H1 (cell line): ENCODE data around the gene SOX15. TPM values are rescaled to one million over a fixed set of nuclear protein-coding genes. Genes with fewer than 3 reads are reported as not detected.

Experiments used
- CTCF ChIA-PET: fragments of 300-600 bp; sonication (Branson Sonifier 250); formaldehyde crosslinking; loops from one replicate; lab custom pipeline; 2021; ENCODE audit not compliant: partially characterized antibody; lab: Charles Lee
- POLR2A ChIA-PET: fragments of 300-600 bp; sonication (Branson Sonifier 250); formaldehyde crosslinking; loops from one replicate; lab custom pipeline; 2021; ENCODE audit warnings: inconsistent platforms; ENCODE audit not compliant: partially characterized antibody; lab: Charles Lee
- DNase-seq, 2 experiments: peaks; one replicate each; pipeline versions ENCODE4 v3.0.0 to v3.0.0-alpha.2; 2010 to 2022; ENCODE audit warnings: low spot score in 2 of 2, low read depth in 1 of 2, mixed read lengths in 1 of 2
- FAIRE-seq: peaks from 2 replicates; lab custom pipeline; 2011; peaks lifted over from hg19 to GRCh38; lab: Jason Lieb, UNC
- H2AFZ ChIP-seq: 2 replicates; pipeline ENCODE4 v1.8.1; 2012; ENCODE audit warnings: low read length, inconsistent platforms
- H2AK5ac ChIP-seq: 2 replicates; pipeline ENCODE4 v1.6.1; 2013; ENCODE audit warnings: low read depth, low read length
- H2BK120ac ChIP-seq: replicated peaks from 2 replicates; pipeline ENCODE3; 2013; ENCODE audit warnings: low read depth, low read length, inconsistent platforms
- H2BK12ac ChIP-seq: 2 replicates; pipeline ENCODE4 v1.6.1; 2013; ENCODE audit warnings: low read depth, low read length
- H2BK15ac ChIP-seq: 2 replicates; pipeline ENCODE4 v1.6.1; 2013; ENCODE audit warnings: low read length
- H2BK20ac ChIP-seq: 2 replicates; pipeline ENCODE4 v1.6.1; 2013; ENCODE audit warnings: low read length
- H2BK5ac ChIP-seq: 2 replicates; pipeline ENCODE4 v1.6.1; 2013; ENCODE audit warnings: low read depth, low read length
- H3K14ac ChIP-seq: 2 replicates; pipeline ENCODE4 v1.6.1; 2013; ENCODE audit warnings: inconsistent platforms; ENCODE audit not compliant: insufficient read length
- H3K18ac ChIP-seq: 2 replicates; pipeline ENCODE4 v1.6.1; 2013; ENCODE audit warnings: low read length; ENCODE audit errors: extremely low read depth
- H3K23ac ChIP-seq: 2 replicates; pipeline ENCODE4 v1.6.1; 2013; ENCODE audit warnings: inconsistent platforms; ENCODE audit not compliant: insufficient read length
- H3K23me2 ChIP-seq: 2 replicates; pipeline ENCODE4 v1.6.1; 2013; ENCODE audit warnings: low read depth, low read length
- H3K27ac ChIP-seq: 2 replicates; pipeline ENCODE4 v1.6.1; 2011; ENCODE audit warnings: low read depth, low read length, inconsistent platforms
- H3K27me3 ChIP-seq, 4 experiments: replicated peaks in 1 of 4; 1 replicate in 1 of 4; 2 replicates in 3 of 4; pipeline versions ENCODE4 v1.6.1 to v1.8.1; 2011 to 2013; ENCODE audit warnings: low read length in 3 of 4, mild to moderate bottlenecking in 3 of 4, inconsistent platforms in 2 of 4, mixed read lengths in 2 of 4, moderate library complexity in 1 of 4; ENCODE audit not compliant: control insufficient read depth in 3 of 4, insufficient read depth in 3 of 4; ENCODE audit errors: extremely low read depth in 1 of 4
- H3K36me3 ChIP-seq, 4 experiments: 2 replicates each; pipeline versions ENCODE4 v1.6.1 to v1.8.1; 2011 to 2013; ENCODE audit warnings: mild to moderate bottlenecking in 4 of 4, low read length in 3 of 4, moderate library complexity in 2 of 4, control low read depth in 1 of 4, inconsistent platforms in 1 of 4; ENCODE audit not compliant: insufficient read depth in 4 of 4, control insufficient read depth in 2 of 4
- H3K4ac ChIP-seq: replicated peaks from 2 replicates; pipeline ENCODE3; 2013; ENCODE audit warnings: low read length, low read depth, mixed read lengths, inconsistent platforms; ENCODE audit not compliant: insufficient read length
- H3K4me1 ChIP-seq, 4 experiments: replicated peaks in 1 of 4; 1 replicate in 1 of 4; 2 replicates in 3 of 4; pipeline versions ENCODE4 v1.6.1 to v1.8.1; 2011 to 2013; ENCODE audit warnings: low read length in 3 of 4, inconsistent platforms in 2 of 4, mixed read lengths in 1 of 4; ENCODE audit not compliant: insufficient read depth in 4 of 4, control insufficient read depth in 3 of 4
- H3K4me2 ChIP-seq, 2 experiments: 2 replicates each; pipeline versions ENCODE4 v1.6.1 to v1.8.1; 2011 to 2013; ENCODE audit warnings: low read depth in 2 of 2, low read length in 2 of 2, control low read depth in 1 of 2, inconsistent platforms in 1 of 2, mild to moderate bottlenecking in 1 of 2; ENCODE audit not compliant: insufficient read depth in 1 of 2
- H3K4me3 ChIP-seq, 4 experiments: fragments of 200-600, 300-600 bp in 1 of 4; sonication (generic), shearing (Covaris generic), sonication (Bioruptor Twin) in 1 of 4; 2 replicates each; pipeline versions ENCODE4 v1.5.1 to v1.8.1; 2011 to 2016; ENCODE audit warnings: low read length in 4 of 4, low read depth in 3 of 4, control low read depth in 2 of 4, inconsistent platforms in 2 of 4, mild to moderate bottlenecking in 2 of 4, mixed read lengths in 1 of 4, moderate library complexity in 1 of 4; ENCODE audit not compliant: insufficient read depth in 2 of 4; ENCODE audit errors: extremely low read depth in 1 of 4
- H3K56ac ChIP-seq: replicated peaks from 2 replicates; pipeline ENCODE3; 2013; ENCODE audit warnings: low read depth, mild to moderate bottlenecking, mixed read lengths, low read length, inconsistent platforms; ENCODE audit not compliant: insufficient read length
- H3K79me1 ChIP-seq: 2 replicates; pipeline ENCODE4 v1.6.1; 2013; ENCODE audit warnings: low read depth, low read length, control low read depth
- H3K79me2 ChIP-seq, 2 experiments: 2 replicates each; pipeline versions ENCODE4 v1.6.1 to v1.8.1; 2012 to 2013; ENCODE audit warnings: low read length in 2 of 2, mild to moderate bottlenecking in 2 of 2, inconsistent platforms in 1 of 2; ENCODE audit not compliant: insufficient read depth in 2 of 2, control insufficient read depth in 1 of 2
- H3K9ac ChIP-seq, 4 experiments: replicated peaks in 1 of 4; 1 replicate in 1 of 4; 2 replicates in 3 of 4; pipeline versions ENCODE4 v1.6.1 to v1.8.1; 2011 to 2013; ENCODE audit warnings: low read depth in 3 of 4, low read length in 3 of 4, control low read depth in 2 of 4, mild to moderate bottlenecking in 2 of 4, moderate library complexity in 2 of 4, inconsistent platforms in 1 of 4; ENCODE audit errors: extremely low read depth in 1 of 4
- H3K9me3 ChIP-seq, 2 experiments: 2 replicates each; pipeline versions ENCODE4 v1.6.1 to v1.8.1; 2012 to 2013; ENCODE audit warnings: mild to moderate bottlenecking in 2 of 2, moderate library complexity in 2 of 2, control low read depth in 1 of 2, inconsistent platforms in 1 of 2, low read depth in 1 of 2, low read length in 1 of 2, mixed read lengths in 1 of 2; ENCODE audit not compliant: insufficient read depth in 2 of 2
- H4K20me1 ChIP-seq, 2 experiments: replicated peaks in 1 of 2; 2 replicates each; pipeline versions ENCODE3 to v1.8.1; 2011 to 2013; ENCODE audit warnings: inconsistent platforms in 2 of 2, low read length in 2 of 2, mild to moderate bottlenecking in 1 of 2; ENCODE audit not compliant: insufficient read depth in 2 of 2, control insufficient read depth in 1 of 2
- H4K5ac ChIP-seq: 2 replicates; pipeline ENCODE4 v1.6.1; 2013; ENCODE audit warnings: low read length, low read depth, mixed read lengths, inconsistent platforms; ENCODE audit not compliant: insufficient read length
- H4K8ac ChIP-seq: 2 replicates; pipeline ENCODE4 v1.8.0; 2013; ENCODE audit warnings: mild to moderate bottlenecking, moderate library complexity, low read length, inconsistent platforms; ENCODE audit not compliant: insufficient read depth; ENCODE audit errors: extremely low read depth
- H4K91ac ChIP-seq: replicated peaks from 2 replicates; pipeline ENCODE3; 2013; ENCODE audit warnings: low read length, mixed read lengths, inconsistent platforms; ENCODE audit not compliant: insufficient read length
- BCL11A ChIP-seq, 2 experiments: IDR thresholded peaks; one replicate each; pipeline ENCODE4 v1.6.1; 2011; ENCODE audit warnings: low read depth in 2 of 2, low read length in 2 of 2, mild to moderate bottlenecking in 2 of 2
- CREB1 ChIP-seq: IDR thresholded peaks from 2 replicates; pipeline ENCODE4 v1.6.1; 2012; ENCODE audit warnings: inconsistent platforms
- KDM1A ChIP-seq: fragments of 200-600, 300-600 bp; sonication (generic); IDR thresholded peaks from 2 replicates; pipeline ENCODE4 v1.7.1; 2016; ENCODE audit warnings: mild to moderate bottlenecking, low read length, borderline replicate concordance
- RBBP5 ChIP-seq: IDR thresholded peaks from 2 replicates; pipeline ENCODE4 v1.7.1; 2012; ENCODE audit warnings: low read depth, mild to moderate bottlenecking, inconsistent platforms, low read length, moderate library complexity, borderline replicate concordance
- RFX5 ChIP-seq: IDR thresholded peaks from 2 replicates; pipeline ENCODE4 v1.6.1; 2011; ENCODE audit warnings: low read depth, low read length, improper control_type of control experiment, borderline replicate concordance
- SIN3A ChIP-seq, 2 experiments: IDR thresholded peaks in 1 of 2; conservative IDR thresholded peaks in 1 of 2; 2 replicates each; pipeline ENCODE4 v1.6.1; 2011 to 2012; ENCODE audit warnings: low read length in 2 of 2, improper control_type of control experiment in 1 of 2, low read depth in 1 of 2, mild to moderate bottlenecking in 1 of 2
- TAF1 ChIP-seq: IDR thresholded peaks from 2 replicates; pipeline ENCODE4 v1.6.1; 2011; ENCODE audit warnings: mild to moderate bottlenecking, low read depth, low read length
- WGBS, 2 experiments: shearing (Covaris generic) in 1 of 2; methylation state at CpG; one replicate each; pipeline versions ENCODE4 v1.1.6 to v1.1.7; 2013 to 2015; ENCODE audit warnings: low lambda C conversion rate in 2 of 2, mixed read lengths in 2 of 2, inconsistent platforms in 1 of 2, low coverage in 1 of 2, missing lambda C conversion rate in 1 of 2; ENCODE audit not compliant: insufficient replicate concordance in 2 of 2, insufficient coverage in 1 of 2, insufficient read length in 1 of 2; ENCODE audit errors: extremely low coverage in 1 of 2, missing lambda C conversion rate in 1 of 2; 5-methylcytosine and 5-hydroxymethylcytosine counted together
- polyA plus RNA-seq, 7 experiments: library from polyadenylated mRNA; depleted of rRNA in 3 of 7; stranded (reverse) in 5 of 7; unstranded in 2 of 7; fragments of >200 nt in 5 of 7; fragments of 200-250 nt in 2 of 7; gene quantifications; 1 replicate in 5 of 7; 2 replicates in 1 of 7; 4 replicates in 1 of 7; pipeline versions ENCODE4 v1.2.1 to v1.2.3, GENCODE V29; 2011 to 2013; ENCODE audit warnings: missing spikeins in 2 of 7, mixed read lengths in 2 of 7
- total RNA-seq: library from RNA; stranded (reverse); fragmentation: NEBNext Ultra II Directional; extraction: Animal tissue kit (Norgen Biotek cat#: 25700); gene quantifications from 2 replicates; pipeline ENCODE4 v1.2.1, GENCODE V29; 2021
- TF ChIP-seq, protein P1 (sequence below), 3 experiments: IDR thresholded peaks; 1 replicate in 2 of 3; 2 replicates in 1 of 3; pipeline versions ENCODE4 v1.5.1 to v1.6.1; 2011; ENCODE audit warnings: low read length in 3 of 3, mild to moderate bottlenecking in 3 of 3, inconsistent platforms in 2 of 3, low read depth in 1 of 3, moderate library complexity in 1 of 3; ENCODE audit not compliant: insufficient read depth in 1 of 3; ENCODE audit errors: control extremely low read depth in 1 of 3
- TF ChIP-seq, protein P2 (sequence below): IDR thresholded peaks from 2 replicates; pipeline ENCODE4 v1.6.1; 2012; ENCODE audit warnings: inconsistent platforms
- TF ChIP-seq, protein P3 (sequence below): IDR thresholded peaks from 2 replicates; pipeline ENCODE4 v1.6.1; 2012; ENCODE audit warnings: inconsistent platforms

Gene SOX15
- total and polyA plus RNA-seq, 2 of the 8 experiments (the other 6 are each of a cell fraction or from before 2014, with no cell fraction given) = 14.3 to 26.8 TPM

DNA sequence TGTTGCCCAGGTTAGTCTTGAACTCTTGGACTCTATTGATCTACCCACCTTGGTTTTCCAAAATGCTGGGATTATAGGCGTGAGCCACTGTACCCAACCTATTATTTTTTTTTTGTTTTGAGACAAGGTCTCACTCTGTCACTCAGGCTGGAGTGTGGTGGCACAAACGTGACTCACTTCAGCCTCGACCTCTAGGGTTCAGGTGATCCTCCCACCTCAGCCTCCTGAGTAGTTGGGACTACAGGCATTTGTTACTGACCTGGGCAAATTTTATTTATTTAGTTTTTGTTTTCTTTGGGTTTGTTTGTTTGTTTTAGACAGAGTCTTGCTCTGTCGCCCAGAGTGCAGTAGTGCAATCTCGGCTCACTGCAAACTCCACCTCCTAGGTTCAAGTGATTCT, 33.8 kb upstream of the SOX15 start:
- H2AFZ ChIP-seq = no peak overlapping the region
- ChIA-PET POLR2A (interaction anchor here (0.6 to 79.4 kb wide), 4 partner anchors 15 to 83 kb away, joined by 3 to 2272 read pairs (median 4); partner anchors contain the start of genes ATP1B2, TP53 and WRAP53), CTCF (interaction anchor here (0.6 to 13.4 kb wide), 4 partner anchors 9 to 77 kb away, joined by 3 to 92 read pairs (median 6); partner anchors contain the start of gene SHBG)
- no peak overlapping the region for H2BK5ac ChIP-seq
- no peak overlapping the region for H3K4me2 ChIP-seq
- no peaks in the 10 kb centered on the region for H4K20me1 ChIP-seq
- H3K36me3 ChIP-seq = peaks cover 0 to 4% (median 0%) of the 10 kb centered on the region in 4 experiments; a peak in 1 of 8 replicates
- FAIRE-seq (no peak), DNase-seq (no peak)
- no peak overlapping the region for H2BK15ac ChIP-seq
- no peak overlapping the region for H4K8ac ChIP-seq
- no peak overlapping the region for H2BK12ac ChIP-seq
- H4K91ac ChIP-seq = no peak overlapping the region
- no peak overlapping the region for H3K27ac ChIP-seq
- no peak overlapping the region for H3K14ac ChIP-seq
- H3K23me2 ChIP-seq = peaks cover 8% of the 10 kb centered on the region
- H3K79me1 ChIP-seq = peaks cover 2% of the 10 kb centered on the region; the same call in 1 of the 2 replicates
- H3K23ac ChIP-seq = no peak overlapping the region
- no peaks in the 10 kb centered on the region for H3K9me3 ChIP-seq
- no peak overlapping the region for H2BK20ac ChIP-seq
- H4K5ac ChIP-seq = no peak overlapping the region
- H3K4ac ChIP-seq = no peak overlapping the region
- H3K56ac ChIP-seq = no peak overlapping the region
- no peaks in the 10 kb centered on the region for H3K27me3 ChIP-seq
- 92% methylated on average over 5 of the region's 5 CpGs; no CpG with 5 or more reads in 1 of the 2 experiments for WGBS, 2 experiments
- H3K4me1 ChIP-seq = peaks cover 2 to 7% (median 4%) of the 10 kb centered on the region in 4 experiments; a peak in 5 of 7 replicates
- H3K9ac ChIP-seq = no peak overlapping the region
- H2AK5ac ChIP-seq = no peak overlapping the region
- H2BK120ac ChIP-seq = no peak overlapping the region
- H3K79me2 ChIP-seq = peaks cover 0 to 3% of the 10 kb centered on the region in 2 experiments; a peak in 1 of 4 replicates
- no peak overlapping the region for H3K18ac ChIP-seq
- no peak overlapping the region for H3K4me3 ChIP-seq
- TF ChIP-seq BCL11A (IDR thresholded peaks at IDR 0.05; ENCODE audit: low read depth in 2 of 2, low read length in 2 of 2) = no peak
- TF ChIP-seq RBBP5 = no peak
- TF ChIP-seq, protein P1, sequence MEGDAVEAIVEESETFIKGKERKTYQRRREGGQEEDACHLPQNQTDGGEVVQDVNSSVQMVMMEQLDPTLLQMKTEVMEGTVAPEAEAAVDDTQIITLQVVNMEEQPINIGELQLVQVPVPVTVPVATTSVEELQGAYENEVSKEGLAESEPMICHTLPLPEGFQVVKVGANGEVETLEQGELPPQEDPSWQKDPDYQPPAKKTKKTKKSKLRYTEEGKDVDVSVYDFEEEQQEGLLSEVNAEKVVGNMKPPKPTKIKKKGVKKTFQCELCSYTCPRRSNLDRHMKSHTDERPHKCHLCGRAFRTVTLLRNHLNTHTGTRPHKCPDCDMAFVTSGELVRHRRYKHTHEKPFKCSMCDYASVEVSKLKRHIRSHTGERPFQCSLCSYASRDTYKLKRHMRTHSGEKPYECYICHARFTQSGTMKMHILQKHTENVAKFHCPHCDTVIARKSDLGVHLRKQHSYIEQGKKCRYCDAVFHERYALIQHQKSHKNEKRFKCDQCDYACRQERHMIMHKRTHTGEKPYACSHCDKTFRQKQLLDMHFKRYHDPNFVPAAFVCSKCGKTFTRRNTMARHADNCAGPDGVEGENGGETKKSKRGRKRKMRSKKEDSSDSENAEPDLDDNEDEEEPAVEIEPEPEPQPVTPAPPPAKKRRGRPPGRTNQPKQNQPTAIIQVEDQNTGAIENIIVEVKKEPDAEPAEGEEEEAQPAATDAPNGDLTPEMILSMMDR (IDR thresholded peaks at IDR 0.05; ENCODE audit: control extremely low read depth in 1 of 3, insufficient read depth in 1 of 3, low read depth in 1 of 3, low read length in 3 of 3) = no peak
- no peak for TF ChIP-seq KDM1A
- TF ChIP-seq, protein P2, sequence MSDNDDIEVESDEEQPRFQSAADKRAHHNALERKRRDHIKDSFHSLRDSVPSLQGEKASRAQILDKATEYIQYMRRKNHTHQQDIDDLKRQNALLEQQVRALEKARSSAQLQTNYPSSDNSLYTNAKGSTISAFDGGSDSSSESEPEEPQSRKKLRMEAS = no peak
- no peak for TF ChIP-seq SIN3A (conservative IDR thresholded peaks at IDR 0.05 in 1 of 2, IDR thresholded peaks at IDR 0.05 in 1 of 2; ENCODE audit: low read depth in 1 of 2, low read length in 2 of 2)
- no peak for TF ChIP-seq RFX5
- no peak for TF ChIP-seq CREB1
- TF ChIP-seq TAF1 = no peak
- TF ChIP-seq, protein P3, sequence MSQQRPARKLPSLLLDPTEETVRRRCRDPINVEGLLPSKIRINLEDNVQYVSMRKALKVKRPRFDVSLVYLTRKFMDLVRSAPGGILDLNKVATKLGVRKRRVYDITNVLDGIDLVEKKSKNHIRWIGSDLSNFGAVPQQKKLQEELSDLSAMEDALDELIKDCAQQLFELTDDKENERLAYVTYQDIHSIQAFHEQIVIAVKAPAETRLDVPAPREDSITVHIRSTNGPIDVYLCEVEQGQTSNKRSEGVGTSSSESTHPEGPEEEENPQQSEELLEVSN = no peak
